HG03521 (cell line): ENCODE data around the gene CLK2.
"Not testable (repeated sequence)": the region's sequence is repeated elsewhere in the genome, so short reads cannot be mapped to it uniquely, and the experiment has no call there.

Experiments
- ATAC-seq: cut with Tn5 transposase; IDR thresholded peaks from one replicate; pipeline ENCODE4 v1.9.1; 2021; ENCODE audit warnings: mild to moderate bottlenecking, moderate library complexity; ENCODE audit not compliant: unreplicated experiment

Gene CLK2

DNA sequence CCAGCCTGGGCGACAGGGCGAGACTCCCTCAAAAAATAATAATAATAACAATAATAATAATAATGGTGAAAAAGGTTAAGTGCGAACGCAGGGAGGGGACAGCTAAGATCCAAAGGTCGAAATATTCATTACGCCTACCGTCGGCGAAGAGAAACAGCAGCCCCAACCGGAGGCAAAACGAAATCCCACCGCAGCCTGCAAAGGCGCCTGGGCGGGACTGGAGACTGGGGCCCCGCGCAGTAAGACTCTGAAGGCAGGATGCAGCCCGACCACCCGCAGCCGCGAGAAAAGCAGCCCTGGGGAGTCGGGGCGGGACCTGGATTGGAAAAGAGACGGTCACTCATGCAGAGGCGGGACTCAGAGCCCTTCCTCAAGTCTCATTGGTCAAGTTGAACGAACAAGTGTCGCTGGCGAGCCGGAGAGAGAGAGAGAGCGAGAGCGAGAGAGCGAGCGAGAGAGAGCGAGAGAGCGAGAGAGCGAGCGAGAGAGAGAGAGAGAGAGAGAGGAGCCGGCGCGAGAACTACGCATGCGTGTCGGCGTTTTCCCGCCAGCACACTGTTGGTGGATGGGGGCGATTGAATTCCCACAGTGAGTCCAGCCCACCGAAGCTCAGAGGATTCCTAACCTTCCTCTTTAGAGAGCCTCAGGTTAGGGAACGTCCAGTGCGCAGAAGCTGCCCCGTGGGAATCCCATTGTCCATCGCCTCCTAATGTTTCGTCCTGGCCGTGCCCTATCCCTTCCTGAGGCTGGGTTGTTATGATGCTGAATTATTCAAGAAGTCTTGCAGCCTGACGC, 28.7 kb downstream of the CLK2 start:
- ATAC-seq = peak; percentile 92

DNA sequence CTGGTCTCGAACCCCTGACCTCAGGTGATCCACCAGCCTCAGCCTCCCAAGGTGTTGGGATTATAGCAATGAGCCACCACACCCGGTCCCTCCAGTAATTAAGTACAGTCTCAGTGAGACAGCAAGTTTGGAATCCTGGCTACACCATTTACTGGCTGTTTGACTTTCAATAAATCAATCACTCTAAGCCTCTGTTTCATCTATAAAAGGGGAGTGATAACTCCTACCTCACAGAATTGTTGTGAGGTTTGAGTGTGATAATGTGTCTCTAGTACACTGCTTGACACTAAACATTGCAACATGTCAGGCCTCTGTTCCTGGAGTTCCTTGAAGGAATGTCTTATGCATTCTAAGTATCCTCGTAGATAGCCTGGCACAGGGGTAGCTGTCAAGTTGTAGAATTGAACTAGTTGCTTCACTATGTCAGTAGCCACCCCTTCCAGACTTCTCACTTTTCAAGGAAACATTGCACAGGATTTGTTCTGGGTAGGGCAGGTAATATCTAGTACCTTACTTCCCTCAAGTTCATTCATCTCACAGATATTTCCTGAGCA, 30.4 kb downstream of the CLK2 start:
- no peak for ATAC-seq

DNA sequence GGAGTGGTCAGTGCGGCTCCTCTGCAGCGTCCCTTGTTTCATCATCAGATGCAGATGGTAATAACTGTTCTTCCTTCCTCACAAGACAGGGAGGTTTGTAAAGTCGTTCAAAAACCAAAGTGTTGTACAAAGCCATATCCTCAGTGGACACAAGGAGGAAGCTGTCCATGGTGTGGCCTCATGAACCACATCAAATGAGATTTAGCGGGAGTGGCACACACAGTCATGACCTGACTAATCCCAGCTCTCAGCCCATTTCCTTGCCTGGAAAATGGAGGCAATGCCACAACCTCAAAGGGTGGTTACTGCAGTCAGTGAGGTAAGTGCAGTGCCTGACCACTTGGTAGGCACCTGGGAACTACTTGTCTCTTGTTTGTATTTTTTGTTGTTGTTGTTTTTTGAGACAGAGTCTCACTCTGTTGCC, 31.5 kb downstream of the CLK2 start:
- no peak for ATAC-seq

DNA sequence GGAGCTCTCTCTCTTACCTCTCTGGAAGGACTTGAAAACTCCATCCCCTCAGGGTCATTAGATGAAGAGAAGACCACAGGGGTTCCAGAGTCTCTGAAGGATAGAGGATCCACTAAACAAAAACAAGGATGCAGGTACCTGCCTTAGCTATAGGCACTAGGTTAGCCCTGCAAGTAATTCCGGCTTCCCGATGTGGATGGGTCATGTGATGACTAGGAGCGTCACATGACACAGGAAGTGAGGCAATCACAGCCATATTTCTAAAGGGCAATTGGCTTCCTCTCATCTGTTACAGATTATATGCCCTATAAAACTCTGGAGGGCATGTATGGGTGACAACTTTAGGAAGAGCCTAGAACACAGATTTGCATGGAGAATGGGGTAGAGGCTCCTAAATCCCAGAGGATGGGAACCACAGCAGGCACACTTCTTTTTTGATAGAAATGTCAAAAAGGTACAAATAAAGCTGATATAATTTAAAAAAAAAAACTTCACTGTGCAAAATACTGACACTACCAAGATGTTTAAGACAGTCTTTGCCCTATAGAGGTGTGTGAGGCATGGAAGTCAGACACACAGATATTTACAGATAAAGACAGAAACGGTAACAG, 32.1 kb downstream of the CLK2 start:
- no peak for ATAC-seq

DNA sequence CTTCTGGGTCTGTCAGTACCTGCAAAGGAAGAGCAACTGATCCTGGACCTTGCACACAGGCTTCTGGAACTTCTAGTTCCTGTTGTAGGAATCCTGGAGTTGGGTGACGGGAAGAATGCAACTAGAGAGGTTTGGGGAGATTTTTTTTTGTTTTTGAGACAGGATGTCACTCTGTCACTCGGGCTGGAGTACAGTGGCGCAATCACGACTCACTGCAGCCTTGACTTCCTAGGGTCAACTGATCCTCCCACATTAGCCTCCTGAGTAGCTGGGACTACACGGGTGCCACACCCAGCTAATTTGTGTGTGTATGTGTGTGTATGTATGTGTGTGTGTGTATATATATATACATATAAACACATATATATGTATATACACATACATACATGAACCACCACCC, 36.9 kb downstream of the CLK2 start:
- no peak for ATAC-seq

DNA sequence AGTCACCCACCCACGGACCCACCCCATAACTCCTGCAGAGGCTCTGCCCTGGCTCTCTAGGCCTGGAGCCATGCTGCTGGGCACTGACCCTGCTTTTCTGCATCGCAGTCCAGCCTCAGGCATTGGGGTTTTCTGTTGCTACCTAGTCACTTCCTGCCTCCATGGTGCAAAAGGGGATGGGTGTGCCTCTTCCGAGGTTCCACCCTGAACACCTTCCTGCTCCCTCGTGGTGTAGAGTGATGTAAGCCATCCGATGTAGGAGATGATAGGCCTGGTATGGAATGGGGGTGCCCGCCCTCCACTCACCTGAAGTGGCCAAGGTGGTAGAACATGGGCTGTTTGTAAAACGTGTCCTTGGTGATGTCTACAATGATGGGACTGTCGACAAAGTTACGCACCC, 37.9 kb downstream of the CLK2 start:
- ATAC-seq = not testable (repeated sequence)

DNA sequence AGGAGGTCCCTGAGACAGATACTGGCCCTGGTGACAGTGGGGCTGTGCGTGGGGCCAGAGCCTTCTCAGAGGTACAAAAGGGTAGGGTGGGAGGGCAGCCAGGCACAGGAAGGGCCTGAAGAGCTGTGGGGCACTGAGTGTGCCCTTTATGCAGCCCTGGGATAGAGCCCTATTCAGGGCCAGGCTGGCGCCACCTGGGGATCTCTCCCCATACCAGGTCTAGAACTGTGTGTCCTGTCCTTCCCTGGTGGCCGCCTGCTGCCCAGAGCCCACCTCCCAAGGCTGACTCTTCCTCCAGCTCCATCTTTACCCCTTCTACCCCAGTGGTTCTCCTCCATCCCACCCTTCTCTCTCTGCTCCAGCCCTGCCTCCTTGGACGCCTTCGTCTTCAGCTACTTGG, 39.8 kb downstream of the CLK2 start:
- ATAC-seq = not testable (repeated sequence)

DNA sequence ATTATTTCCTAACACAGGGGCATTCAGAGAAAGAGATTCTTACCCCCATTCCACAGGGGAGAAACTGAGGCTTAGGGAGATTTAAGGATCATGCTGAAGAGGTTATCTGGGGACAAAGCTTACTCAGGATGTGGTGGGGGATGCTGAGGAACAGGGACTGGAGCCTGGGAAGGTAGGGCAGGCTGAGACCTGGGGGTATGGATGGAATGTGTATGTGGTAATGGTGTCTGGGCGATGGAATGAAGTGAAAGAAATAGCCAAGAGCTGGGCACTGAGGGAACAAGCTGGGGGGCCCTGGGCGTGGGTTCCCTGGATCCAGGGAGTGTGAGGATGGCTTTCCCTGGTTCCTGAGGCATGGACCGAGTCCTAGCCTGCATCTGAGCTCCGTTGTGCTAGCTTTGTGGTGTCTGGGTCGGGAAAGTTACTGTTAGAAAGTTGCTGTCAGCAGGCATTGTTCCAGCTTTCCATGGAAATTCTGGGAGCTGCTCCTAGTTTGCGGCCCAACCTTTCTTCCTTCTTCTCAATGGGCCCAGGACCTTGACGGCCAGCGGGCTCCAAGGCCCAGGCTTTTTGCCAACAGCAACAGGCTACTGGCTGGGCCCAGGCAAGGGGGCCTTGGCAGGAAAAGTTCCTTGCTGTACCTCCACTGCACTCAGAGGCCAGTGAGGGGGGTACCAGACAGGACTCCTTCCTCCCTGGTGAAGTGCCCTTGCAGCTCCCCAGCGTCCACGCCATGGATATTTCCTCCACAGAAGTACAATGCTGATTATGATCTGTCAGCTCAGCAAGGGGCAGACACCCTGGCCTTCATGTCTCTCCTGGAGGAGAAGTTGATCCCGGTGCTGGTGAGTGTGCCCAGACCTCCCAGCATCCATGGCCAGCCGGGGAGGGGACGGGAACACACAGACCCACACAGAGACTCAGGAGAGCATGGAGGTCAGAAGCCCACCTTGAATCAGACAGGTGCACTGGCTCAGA, 41.0 kb downstream of the CLK2 start:
- ATAC-seq = not testable (repeated sequence)

DNA sequence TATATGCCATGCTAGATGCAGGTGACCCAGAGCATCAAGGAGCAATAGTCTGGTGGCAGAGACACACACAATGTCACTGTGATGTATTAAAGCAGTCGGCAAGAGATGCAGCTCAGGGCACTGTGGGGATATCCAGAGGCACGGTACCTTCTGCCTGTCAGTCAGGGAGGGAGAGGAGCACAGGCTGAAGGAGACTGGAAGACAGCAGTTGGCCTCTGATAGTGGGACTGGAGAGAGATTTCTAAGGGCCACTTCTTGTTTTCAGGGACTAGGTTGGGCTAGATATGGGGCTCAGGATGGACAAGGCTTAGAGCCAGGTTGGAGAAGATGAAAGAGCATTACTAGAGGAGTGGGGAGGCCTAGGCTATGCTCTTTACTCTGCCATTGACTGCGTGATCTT, 42.0 kb downstream of the CLK2 start:
- ATAC-seq = not testable (repeated sequence)

DNA sequence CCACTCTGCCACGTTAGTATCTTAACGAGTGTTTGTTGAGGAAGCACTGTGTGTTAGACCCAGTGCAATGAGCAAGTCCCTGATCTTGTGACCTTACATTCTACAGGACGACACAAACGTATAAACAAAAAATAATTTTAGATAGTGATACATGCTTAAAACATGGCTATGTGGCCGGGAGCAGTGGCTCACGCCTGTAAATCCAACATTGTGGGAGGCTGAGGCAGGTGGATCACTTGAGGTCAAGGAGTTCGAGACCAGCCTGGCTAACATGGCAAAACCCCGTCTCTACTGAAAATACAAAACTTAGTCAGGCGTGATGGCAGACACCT, 45.2 kb downstream of the CLK2 start:
- ATAC-seq = no peak

DNA sequence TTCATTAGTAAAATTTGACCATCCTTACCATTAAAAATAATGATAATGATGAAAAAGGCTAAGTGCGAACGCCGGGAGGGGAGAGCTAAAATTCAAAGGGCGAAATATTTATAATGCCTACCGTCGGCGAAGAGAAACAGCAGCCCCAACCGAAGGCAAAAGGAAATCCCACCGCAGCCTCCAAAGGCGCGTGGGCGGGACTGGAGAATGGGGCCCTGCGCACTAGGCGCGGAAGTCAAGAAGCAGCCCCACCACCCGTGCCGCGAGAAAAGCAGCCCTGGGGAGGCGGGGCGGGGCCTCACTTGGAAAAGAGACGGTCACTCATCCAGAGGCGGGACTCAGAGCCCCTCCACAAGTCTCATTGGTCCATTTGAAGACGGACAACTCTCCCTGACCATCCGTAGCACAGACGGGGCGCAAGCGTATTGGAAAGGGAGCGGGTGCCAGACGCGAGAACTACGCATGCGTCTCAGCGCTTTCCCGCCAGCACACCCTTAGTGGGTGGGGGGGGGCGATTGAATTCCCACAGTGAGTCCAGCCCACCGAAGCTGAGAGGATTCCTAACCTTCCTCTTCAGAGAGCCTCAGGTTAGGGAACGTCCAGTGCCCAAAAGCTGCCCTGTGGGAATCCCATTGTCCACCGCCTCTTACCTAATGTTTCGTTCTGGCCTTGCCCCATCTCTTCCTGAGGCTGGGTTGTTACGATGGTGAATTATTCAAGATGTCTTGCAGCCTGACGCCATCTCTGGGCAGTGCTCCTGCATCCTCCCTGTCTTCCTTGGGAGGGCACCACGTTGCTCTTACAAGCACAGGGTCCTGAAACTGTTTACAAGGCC, 45.8 kb downstream of the CLK2 start:
- peak; percentile 94 for ATAC-seq

DNA sequence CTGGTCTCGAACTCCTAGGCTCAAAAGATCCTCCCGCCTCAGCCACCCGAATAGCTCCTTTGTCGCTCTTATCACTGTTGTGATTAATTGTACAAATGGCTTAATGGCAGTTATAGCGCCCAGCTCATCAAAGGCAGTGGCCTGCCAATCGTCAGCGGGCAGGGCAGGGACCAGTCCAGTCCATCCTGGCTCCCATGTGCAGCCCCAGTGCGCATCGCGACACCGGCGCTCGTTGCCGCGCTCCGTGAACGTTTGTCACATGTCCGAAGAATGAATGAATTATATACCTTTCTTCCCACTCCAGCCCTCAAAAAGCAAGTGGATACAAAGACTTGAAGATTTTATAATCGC, 46.4 kb downstream of the CLK2 start:
- ATAC-seq = no peak

DNA sequence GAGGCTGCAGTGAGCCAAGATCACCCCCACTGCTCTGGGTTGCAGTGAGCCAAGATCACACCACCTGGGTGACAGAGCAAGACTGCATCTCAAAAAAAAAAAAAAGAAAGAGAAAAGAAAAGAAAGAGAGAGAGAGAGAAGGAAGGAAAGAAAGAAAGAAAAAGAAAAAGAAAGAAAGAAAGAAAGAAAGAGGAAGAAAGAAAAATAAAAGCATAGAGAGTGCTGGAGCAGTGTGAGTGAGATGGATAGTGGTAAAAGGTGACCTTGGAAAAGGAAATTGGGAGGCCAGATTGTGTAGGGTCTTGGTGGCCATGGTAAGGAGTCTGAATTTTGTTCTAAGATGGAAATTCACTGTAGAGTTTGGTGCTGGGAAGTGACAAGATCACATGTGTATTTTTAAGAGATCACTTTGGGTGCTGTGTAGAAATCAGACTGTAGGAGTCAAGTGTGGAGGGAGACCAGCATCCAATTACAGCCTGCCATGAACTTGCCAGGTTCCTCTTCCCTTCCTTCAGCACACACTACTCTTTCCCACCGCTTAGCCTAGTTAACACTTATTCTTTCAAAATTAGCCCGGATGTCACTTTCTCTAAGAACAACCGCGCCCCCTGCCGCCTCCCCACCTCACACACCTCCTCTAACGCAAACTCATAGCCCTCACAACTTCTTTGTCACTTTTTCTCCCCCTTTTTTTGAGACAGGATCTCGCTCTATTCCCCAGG, 47.0 kb downstream of the CLK2 start:
- ATAC-seq = no peak

DNA sequence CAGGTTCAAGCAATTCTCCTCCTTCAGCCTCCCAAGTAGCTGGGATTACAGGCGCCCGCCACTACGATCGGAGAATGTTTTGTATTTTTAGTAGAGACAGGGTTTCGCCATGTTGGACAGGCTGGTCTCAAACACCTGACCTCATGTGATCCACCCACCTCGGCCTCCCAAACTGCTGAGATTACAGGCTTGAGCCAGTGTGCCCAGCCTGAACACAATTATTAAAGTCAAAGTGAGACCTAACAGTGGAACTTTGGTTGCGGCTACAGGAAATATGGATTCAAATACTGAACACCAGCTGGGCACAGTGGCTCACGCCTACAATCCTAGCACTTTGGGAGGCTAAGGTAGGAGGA, 47.9 kb downstream of the CLK2 start:
- ATAC-seq = not testable (repeated sequence)

DNA sequence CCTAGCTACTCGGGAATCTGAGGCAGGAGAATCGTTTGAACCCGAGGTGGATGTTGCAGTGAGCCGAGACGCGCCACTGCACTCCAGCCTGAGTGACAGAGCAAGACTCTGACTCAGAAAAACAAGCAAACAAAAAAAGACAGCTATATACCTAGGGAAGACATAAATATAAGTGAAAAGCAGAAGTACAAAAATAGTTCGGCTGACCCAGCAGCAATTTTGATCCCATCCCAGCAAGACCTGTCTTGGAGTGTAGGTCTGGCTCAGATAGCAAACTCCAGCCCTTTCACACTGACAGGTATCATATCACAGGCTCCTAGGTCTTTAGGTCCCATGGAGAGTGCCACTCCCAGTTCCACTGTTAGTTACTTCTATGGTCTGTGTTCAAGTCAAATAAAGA, 50.3 kb downstream of the CLK2 start:
- ATAC-seq = no peak

DNA sequence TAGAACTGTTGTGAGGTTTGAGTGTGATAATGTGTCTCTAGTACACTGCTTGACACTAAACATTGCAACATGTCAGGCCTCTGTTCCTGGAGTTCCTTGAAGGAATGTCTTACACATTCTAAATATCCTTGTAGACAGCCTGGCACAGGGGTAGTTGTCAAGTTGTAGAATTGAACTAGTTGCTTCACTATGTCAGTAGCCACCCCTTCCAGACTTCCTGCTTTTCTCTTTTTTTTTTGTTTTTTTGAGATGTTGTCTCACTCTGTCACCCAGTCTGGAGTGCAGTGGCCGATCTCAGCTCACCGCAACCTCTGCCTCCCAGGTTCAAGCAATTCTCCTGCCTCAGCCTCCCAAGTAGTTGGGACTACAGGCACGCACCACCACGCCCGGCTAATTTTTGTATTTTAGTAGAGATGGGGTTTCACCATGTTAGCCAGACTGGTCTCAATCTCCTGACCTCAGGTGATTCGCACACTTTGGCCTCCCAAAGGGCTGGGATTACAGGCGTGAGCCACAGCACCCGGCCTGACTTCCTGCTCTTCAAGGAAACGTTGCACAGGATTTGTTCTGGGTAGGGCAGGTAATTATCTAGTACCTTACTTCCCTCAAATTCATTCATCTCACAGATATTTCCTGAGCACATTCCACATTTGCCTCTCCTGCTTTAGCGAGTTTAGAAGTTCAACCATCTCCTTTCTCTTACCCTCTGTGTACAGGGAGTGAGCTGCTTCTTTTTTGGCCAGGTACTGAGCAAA, 52.9 kb downstream of the CLK2 start:
- not testable (repeated sequence) for ATAC-seq

DNA sequence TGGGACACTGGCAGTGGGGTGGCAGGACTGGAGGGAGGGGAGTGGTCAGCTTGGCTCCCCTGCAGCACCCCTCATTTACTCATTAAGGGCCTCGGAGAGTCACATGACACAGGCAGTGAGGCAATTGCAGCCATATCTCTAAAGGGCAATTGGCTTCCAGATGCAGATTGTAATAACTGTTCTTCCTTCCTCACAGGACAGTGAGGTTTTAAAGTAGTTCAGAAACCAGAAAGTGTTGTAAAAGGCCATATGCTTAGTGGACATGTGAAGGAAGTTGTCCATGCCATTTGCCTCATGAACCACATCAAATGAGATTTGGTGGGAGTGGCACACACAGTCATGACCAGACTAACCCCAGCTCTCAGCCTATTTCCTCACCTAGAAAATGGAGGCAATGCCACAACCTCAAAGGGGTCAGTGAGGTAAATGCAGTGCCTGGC, 53.7 kb downstream of the CLK2 start:
- no peak for ATAC-seq

DNA sequence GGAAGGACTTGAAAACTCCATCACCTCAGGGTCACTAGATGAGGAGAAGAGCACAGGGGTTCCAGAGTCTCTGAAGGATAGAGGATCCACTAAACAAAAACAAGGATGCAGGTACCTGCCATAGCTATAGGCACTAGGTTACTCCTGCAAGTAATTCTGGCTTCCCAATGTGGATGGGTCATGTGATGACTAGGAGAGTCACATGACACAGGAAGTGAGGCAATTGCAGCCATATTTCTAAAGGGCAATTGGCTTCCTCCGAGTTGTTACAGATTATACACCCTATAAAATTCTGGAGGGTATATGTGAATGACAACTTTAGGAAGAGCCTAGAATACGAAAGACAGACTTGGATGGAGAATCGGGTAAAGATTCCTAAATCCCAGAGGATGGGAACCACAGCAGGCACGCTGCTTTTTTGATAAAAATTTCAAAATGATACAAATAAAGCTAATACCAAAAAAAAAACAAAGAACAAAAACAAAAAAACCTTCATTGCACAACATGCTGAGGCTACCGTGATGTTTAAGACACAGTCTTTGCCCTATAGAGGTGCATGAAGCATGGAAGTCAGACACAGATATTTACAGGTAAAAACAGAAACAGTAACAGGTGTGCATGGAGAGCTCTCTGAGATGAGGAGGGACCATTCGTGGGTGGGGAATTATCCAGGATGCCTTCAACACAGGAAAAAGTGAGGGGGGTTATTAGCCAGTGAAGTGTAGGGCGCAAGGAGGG, 54.3 kb downstream of the CLK2 start:
- no peak for ATAC-seq
